Measurements from ENCODE around the gene ADORA2B. TPM values are rescaled to one million over a fixed set of nuclear protein-coding genes. Genes with fewer than 3 reads are reported as not detected.
A peak's percentile ranks its signal among the peaks of the same experiment; 100 is the strongest.

ADORA2B gene
- polyA plus RNA-seq, 1 donor, result 4.4 TPM

DNA sequence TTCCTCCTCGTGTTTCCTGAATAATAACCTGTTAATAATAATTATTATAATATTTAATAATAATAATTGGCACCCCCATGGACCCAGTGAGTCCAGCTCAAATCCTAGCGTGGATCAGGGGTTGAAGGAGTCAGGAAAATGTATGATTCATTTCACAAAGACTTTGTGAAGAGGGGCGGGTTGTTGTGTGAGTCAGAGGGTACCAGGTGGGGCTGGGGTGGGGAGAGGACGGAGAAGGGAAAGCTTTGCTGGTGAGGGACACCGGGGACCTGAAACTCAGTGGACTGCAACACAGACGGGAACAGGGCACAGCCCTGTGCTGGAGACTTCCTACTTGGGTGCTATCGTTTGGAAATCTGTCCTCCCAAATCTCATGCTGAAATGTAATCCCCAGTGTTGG is 3.1 kb upstream of the ADORA2B start:
- H3K36me3 ChIP-seq (ENCODE audit: control insufficient read depth, insufficient read depth, low read length), result no peaks in the 10 kb centered on the region
- H3K9me3 ChIP-seq (ENCODE audit: control insufficient read depth, low read depth, low read length), result no peaks in the 10 kb centered on the region
- WGBS (ENCODE audit: insufficient coverage, low lambda C conversion rate), result 100% methylated on average over 1 of the region's 7 CpGs
- H3K27me3 ChIP-seq (ENCODE audit: control insufficient read depth, insufficient read depth, low read length), result peaks cover 18% of the 10 kb centered on the region
- no peak overlapping the region for H3K27ac ChIP-seq (ENCODE audit: low read length)
- no peak for DNase-seq
- no peak overlapping the region for H3K4me3 ChIP-seq (ENCODE audit: low read length)
- H3K4me1 ChIP-seq (ENCODE audit: control insufficient read depth, insufficient read depth, low read length), result peaks cover 8% of the 10 kb centered on the region

DNA sequence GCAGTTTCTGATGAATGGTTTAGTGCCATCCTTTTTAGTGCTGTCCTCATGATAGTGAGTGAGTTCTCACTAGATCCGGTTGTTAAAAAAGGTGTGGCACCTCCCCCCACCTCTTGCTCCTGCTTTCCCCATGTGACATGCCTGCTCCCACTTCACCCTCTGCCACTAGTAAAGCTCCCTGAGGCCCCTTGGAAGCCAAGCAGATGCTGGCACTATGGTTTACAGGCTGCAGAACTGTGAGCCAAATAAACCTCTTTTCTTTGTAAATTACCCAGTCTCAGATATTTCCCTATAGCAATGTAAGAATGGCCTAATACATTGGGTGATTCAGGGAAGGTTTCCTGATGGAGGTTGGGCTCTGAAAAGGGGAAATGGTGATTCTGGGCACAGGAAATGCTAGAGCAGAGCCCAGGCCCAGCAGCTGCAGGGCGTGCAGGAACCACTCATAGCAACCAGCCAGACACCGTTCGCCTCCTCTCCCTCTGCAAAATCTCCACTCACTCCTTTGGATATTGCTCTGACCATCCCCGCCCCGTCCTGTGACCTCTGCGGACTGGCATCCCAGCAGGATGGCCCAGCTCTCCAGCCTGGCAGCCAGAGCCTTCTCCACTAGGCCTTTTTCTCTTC is 2.6 kb upstream of the ADORA2B start:
- H3K9me3 ChIP-seq (ENCODE audit: control insufficient read depth, low read depth, low read length), result no peaks in the 10 kb centered on the region
- no peaks in the 10 kb centered on the region for H3K36me3 ChIP-seq (ENCODE audit: control insufficient read depth, insufficient read depth, low read length)
- no CpG with 5 or more reads among the region's 7 CpGs for WGBS (ENCODE audit: insufficient coverage, low lambda C conversion rate)
- no peak overlapping the region for H3K4me3 ChIP-seq (ENCODE audit: low read length)
- H3K4me1 ChIP-seq (ENCODE audit: control insufficient read depth, insufficient read depth, low read length), result peaks cover 11% of the 10 kb centered on the region
- H3K27me3 ChIP-seq (ENCODE audit: control insufficient read depth, insufficient read depth, low read length), result peaks cover 18% of the 10 kb centered on the region
- no peak overlapping the region for H3K27ac ChIP-seq (ENCODE audit: low read length)
- DNase-seq, result no peak

DNA sequence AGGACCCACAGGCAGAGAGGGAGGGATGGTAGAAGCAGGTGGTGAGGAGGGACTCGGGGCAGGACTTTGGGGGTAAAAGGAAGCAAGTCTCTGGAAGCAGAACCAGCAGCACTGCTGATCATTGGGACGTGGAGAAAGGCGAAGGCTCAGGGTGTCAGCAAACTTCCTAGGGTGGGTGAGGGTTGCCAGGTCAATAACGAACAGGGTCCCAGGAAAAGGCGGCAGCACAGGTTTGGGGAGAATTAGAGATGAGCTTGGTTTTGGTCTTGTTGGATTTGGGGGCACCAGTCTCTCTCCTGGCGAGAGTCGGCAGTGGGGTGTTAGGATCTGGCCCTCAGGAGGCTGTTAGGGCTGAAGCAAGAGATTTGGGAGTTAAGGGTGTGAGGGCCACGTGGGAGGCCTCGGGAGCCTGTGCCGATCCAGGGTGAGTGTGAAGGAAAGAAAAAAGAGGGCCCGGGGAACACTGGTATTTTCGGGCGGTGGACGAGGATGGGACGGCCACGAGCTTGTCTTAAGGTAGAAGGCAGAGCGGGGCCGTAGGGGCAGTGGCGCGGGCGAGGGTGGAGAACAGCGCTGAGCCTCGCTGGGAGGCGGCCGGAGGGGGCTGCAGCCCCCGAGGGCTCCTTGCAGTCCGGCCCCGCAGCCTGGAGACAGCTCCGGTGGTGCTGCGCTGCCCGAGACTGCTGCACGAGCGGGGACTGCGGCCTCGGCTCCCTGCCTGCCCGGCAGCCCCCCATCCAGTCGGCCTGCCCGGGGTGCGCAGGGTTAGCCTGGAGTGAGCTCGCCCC is 765 bp upstream of the ADORA2B start:
- peaks cover 18% of the 10 kb centered on the region for H3K4me1 ChIP-seq (ENCODE audit: control insufficient read depth, insufficient read depth, low read length)
- H3K36me3 ChIP-seq (ENCODE audit: control insufficient read depth, insufficient read depth, low read length), result no peaks in the 10 kb centered on the region
- peak overlapping the region; percentile 26 for H3K4me3 ChIP-seq (ENCODE audit: low read length)
- peaks cover 18% of the 10 kb centered on the region for H3K27me3 ChIP-seq (ENCODE audit: control insufficient read depth, insufficient read depth, low read length)
- no peak for DNase-seq
- no peaks in the 10 kb centered on the region for H3K9me3 ChIP-seq (ENCODE audit: control insufficient read depth, low read depth, low read length)
- H3K27ac ChIP-seq (ENCODE audit: low read length), result no peak overlapping the region
- no CpG with 5 or more reads among the region's 40 CpGs for WGBS (ENCODE audit: insufficient coverage, low lambda C conversion rate)

DNA sequence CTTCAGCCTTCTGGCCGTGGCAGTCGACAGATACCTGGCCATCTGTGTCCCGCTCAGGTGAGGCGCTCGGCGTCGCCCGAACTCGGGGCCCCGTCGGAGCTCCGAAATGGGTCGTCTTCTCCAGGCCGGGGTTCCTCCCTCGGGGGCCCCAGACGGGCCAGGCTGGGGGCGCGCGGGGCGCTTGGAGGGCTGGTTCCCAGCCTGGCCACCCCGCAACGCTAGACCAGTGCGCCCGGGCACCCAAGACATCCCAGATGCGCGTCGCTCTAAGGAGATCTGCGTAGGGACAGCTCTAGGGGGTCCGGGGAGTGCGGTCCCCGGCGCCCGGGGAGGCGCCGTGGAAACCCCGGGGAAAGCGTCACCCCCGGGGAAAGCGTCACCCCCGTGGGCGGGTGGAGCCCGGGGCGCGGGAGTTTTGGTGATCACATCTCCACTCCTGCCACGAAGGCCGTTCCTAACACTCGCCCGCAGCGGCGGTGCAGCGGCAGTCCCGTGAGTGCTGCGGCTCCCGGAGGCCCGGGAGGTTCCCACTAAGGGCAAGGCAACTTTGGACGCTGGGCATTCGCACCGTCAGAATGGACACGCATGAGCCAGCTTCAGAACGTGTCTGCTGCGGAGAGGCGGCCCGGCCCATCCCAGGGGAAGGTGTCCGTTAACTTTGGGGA is 729 bp downstream of the ADORA2B start:
- no peaks in the 10 kb centered on the region for H3K36me3 ChIP-seq (ENCODE audit: control insufficient read depth, insufficient read depth, low read length)
- peak overlapping the region; percentile 58 for H3K4me3 ChIP-seq (ENCODE audit: low read length)
- peak in 1 of 2 donors; percentile 52 for DNase-seq
- peaks cover 18% of the 10 kb centered on the region for H3K27me3 ChIP-seq (ENCODE audit: control insufficient read depth, insufficient read depth, low read length)
- WGBS (ENCODE audit: insufficient coverage, low lambda C conversion rate), result no CpG with 5 or more reads among the region's 64 CpGs
- peaks cover 21% of the 10 kb centered on the region for H3K4me1 ChIP-seq (ENCODE audit: control insufficient read depth, insufficient read depth, low read length)
- peak overlapping the region; percentile 44 for H3K27ac ChIP-seq (ENCODE audit: low read length)
- H3K9me3 ChIP-seq (ENCODE audit: control insufficient read depth, low read depth, low read length), result no peaks in the 10 kb centered on the region

DNA sequence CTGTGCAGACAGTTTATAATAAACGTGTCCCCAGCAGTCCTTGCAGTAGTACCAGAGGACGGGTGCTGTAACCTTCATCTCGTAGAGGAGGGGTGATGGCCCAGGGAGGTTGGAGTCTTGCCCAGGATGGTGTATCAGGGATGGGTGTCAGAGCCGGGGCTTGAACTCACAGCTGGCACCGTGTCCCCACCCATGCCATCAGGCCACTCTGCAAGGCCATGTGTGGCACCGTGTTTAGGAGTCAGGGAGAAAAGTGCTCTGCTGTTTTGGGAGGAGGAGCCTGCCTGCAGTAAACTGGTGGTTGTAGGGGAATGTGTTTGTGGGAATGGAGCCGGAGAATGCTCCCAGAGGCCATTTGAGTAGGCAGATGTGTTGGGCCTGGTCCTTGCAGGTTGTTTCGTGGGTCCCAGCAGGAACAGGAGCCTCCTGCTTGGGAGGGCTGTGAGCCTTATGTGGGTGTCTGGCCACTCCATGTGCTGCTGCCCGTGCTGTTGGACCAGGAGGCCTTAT is 1.7 kb downstream of the ADORA2B start:
- Histone ChIP-seq H3K36me3 (ENCODE audit: control insufficient read depth, insufficient read depth, low read length) (no peaks in the 10 kb centered on the region), H3K4me3 (ENCODE audit: low read length) (peak overlapping the region; percentile 58), H3K27me3 (ENCODE audit: control insufficient read depth, insufficient read depth, low read length) (peaks cover 18% of the 10 kb centered on the region), H3K9me3 (ENCODE audit: control insufficient read depth, low read depth, low read length) (no peaks in the 10 kb centered on the region), H3K4me1 (ENCODE audit: control insufficient read depth, insufficient read depth, low read length) (peaks cover 31% of the 10 kb centered on the region), H3K27ac (ENCODE audit: low read length) (no peak overlapping the region)
- WGBS (ENCODE audit: insufficient coverage, low lambda C conversion rate), result no CpG with 5 or more reads among the region's 9 CpGs
- DNase-seq, result no peak

DNA sequence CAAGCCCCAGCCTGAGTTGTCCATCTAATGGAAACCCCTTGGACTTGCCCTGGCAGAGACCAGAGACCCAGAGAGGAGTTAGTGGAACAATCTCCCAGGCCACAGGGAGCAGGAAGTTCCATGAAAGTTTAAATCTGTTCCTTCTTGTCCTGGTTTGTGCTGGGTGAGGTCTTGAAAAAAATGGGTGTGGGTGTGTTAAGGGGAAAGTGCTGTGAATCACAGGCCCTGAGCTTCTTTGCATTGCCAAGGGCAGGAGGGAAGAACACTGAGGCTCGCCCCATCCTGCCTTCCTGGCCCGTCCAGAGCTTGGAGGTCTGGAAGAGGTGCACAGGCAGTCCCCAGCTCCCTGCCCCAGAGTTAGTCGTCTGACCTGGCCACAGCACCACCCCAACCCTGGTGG is 2.3 kb downstream of the ADORA2B start:
- no peak overlapping the region for H3K4me3 ChIP-seq (ENCODE audit: low read length)
- no peaks in the 10 kb centered on the region for H3K36me3 ChIP-seq (ENCODE audit: control insufficient read depth, insufficient read depth, low read length)
- H3K27ac ChIP-seq (ENCODE audit: low read length), result no peak overlapping the region
- no peak for DNase-seq
- peaks cover 36% of the 10 kb centered on the region for H3K4me1 ChIP-seq (ENCODE audit: control insufficient read depth, insufficient read depth, low read length)
- peaks cover 18% of the 10 kb centered on the region for H3K27me3 ChIP-seq (ENCODE audit: control insufficient read depth, insufficient read depth, low read length)
- WGBS (ENCODE audit: insufficient coverage, low lambda C conversion rate), result no CpG with 5 or more reads among the region's 3 CpGs
- no peaks in the 10 kb centered on the region for H3K9me3 ChIP-seq (ENCODE audit: control insufficient read depth, low read depth, low read length)

DNA sequence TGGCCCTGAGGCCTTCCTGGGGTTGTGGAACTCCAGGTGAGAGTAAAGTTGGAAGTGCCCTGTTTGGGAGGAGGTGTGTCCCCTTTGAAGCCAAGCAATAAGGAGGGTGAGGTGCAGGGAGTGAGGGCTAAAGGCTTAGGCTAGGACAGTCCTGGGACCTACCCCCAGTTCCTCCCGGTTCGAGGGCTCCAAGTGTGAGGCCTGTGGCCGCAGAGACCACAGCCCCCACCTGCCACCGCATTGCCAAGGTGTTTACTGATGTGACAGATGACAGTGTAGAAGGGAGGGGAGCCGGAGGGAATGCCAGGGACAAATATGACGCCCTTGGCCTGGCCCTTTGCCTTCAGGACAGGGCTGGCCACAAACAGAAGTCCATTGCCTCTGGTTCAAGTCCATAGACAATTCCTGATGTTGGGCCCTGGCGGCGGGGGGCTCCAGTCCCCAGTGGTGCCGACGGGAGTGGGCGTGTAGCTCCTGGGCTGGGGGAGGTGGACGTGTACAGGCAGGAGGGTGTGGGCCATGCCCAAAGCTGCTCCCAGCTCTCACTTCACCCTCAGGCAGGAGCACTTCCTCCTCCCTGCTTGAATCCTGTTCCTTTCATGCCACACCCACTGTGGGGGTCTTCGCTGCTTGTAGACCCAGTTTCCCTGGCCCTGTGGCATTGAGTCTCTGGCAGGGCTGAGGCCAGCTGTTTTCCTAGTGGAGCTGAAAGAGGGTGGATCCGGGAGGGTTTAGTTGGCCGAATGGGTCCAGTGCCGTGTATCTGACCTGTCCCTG is 3.2 kb downstream of the ADORA2B start:
- no peak for DNase-seq
- H3K27ac ChIP-seq (ENCODE audit: low read length), result no peak overlapping the region

DNA sequence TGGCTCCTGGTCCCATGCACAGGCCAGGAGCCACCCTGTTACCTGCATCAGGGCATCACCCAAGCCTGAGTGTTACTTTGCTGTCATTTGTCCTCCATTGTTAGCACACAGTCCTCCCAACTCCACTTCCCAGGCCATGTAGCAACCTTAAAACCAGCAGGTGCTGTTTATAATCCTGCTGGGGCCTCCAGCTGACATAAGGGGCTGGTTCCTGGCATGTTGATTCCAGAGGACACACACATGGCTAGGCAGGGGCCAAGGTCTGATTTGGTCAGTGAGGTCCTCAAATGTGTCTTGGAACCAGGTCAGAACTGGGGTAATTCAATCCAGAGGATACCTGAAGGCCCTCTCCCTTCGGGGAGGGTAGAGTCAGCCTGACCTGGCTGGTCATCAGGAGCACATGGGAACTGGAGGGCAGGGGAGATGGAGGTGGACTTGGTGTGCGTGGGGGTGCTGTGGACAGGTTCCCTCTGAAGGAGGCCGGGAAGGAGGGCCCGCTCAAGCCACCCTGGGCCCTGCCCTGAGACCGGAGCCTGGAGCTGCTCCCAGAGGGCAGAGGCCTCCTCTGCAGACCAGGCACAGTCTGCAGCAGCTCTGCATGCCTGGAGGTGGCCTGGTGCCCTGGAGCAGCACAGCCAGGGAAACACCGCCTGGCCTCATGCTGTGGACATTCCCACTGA is 6.6 kb downstream of the ADORA2B start:
- DNase-seq, result peak in 1 of 2 donors; percentile 42
- Histone ChIP-seq H3K4me1 (ENCODE audit: control insufficient read depth, insufficient read depth, low read length) (peaks cover 41% of the 10 kb centered on the region), H3K36me3 (ENCODE audit: control insufficient read depth, insufficient read depth, low read length) (no peaks in the 10 kb centered on the region), H3K4me3 (ENCODE audit: low read length) (no peak overlapping the region), H3K27me3 (ENCODE audit: control insufficient read depth, insufficient read depth, low read length) (no peaks in the 10 kb centered on the region), H3K9me3 (ENCODE audit: control insufficient read depth, low read depth, low read length) (no peaks in the 10 kb centered on the region), H3K27ac (ENCODE audit: low read length) (peak overlapping the region; percentile 57)
- WGBS (ENCODE audit: insufficient coverage, low lambda C conversion rate), result no CpG with 5 or more reads among the region's 6 CpGs

More for the DNA sequence above, 3.2 kb downstream of the ADORA2B start:
- WGBS (ENCODE audit: insufficient coverage, low lambda C conversion rate), result no CpG with 5 or more reads among the region's 16 CpGs
- Histone ChIP-seq H3K4me3 (ENCODE audit: low read length) (no peak overlapping the region), H3K36me3 (ENCODE audit: control insufficient read depth, insufficient read depth, low read length) (no peaks in the 10 kb centered on the region), H3K9me3 (ENCODE audit: control insufficient read depth, low read depth, low read length) (no peaks in the 10 kb centered on the region), H3K27me3 (ENCODE audit: control insufficient read depth, insufficient read depth, low read length) (peaks cover 18% of the 10 kb centered on the region), H3K4me1 (ENCODE audit: control insufficient read depth, insufficient read depth, low read length) (peaks cover 44% of the 10 kb centered on the region)

DNA sequence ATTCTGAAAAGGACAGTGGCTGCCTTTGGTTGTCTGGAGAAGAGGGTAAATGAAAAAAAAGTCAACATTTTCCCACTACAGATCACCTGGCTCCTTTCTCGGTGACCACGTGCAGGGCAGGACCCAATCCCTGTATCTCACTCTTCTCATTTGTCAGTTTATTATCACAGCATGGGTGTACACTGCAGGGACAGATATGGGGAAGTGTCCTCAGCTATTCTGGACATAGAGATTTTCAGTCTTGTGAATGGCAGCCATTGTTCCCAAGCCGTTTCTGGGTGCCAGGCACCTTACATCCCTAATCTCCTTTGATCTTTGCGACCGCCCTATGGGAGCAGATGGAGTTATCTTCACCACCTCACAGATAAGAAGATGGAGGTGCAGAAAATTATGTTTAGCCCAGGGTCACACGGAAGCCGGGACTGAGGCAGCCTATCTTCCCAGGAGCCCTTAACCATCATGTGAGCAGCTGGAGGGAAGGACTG is 7.2 kb downstream of the ADORA2B start:
- Histone ChIP-seq H3K9me3 (ENCODE audit: control insufficient read depth, low read depth, low read length) (no peaks in the 10 kb centered on the region), H3K27me3 (ENCODE audit: control insufficient read depth, insufficient read depth, low read length) (no peaks in the 10 kb centered on the region), H3K36me3 (ENCODE audit: control insufficient read depth, insufficient read depth, low read length) (no peaks in the 10 kb centered on the region), H3K4me3 (ENCODE audit: low read length) (no peak overlapping the region), H3K27ac (ENCODE audit: low read length) (peak overlapping the region; percentile 57), H3K4me1 (ENCODE audit: control insufficient read depth, insufficient read depth, low read length) (peaks cover 40% of the 10 kb centered on the region)
- DNase-seq, result peak in 1 of 2 donors; percentile 43
- WGBS (ENCODE audit: insufficient coverage, low lambda C conversion rate), result no CpG with 5 or more reads among the region's 7 CpGs
